Activated CD4-positive, alpha-beta memory T cell treated with anti-CD3 and anti-CD28 coated beads for 36 hours (primary cell): ENCODE data around the gene IGSF3. TPM values are rescaled to one million over a fixed set of nuclear protein-coding genes. Genes with fewer than 3 reads are reported as not detected.
"Not testable (repeated sequence)": the region's sequence is repeated elsewhere in the genome, so short reads cannot be mapped to it uniquely, and the experiment has no call there.

Experiments
- CTCF ChIA-PET: fragments of 350-600 bp; sonication (Branson Sonifier 250); formaldehyde crosslinking; loops from one replicate; lab custom pipeline; 2021; ENCODE audit warnings: antibody characterized with exemption, inconsistent platforms; lab: Charles Lee
- POLR2A ChIA-PET: fragments of 350-600 bp; sonication (Branson Sonifier 250); formaldehyde crosslinking; loops from one replicate; lab custom pipeline; 2021; ENCODE audit warnings: antibody characterized with exemption; lab: Charles Lee
- DNase-seq: peaks from one replicate; pipeline ENCODE4 v3.0.0-alpha.2; 2020
- H3K27ac Mint-ChIP-seq: one replicate; pipeline ENCODE4 v1.8.0; 2021; ENCODE audit warnings: mixed read lengths
- H3K27me3 Mint-ChIP-seq: one replicate; pipeline ENCODE4 v1.8.0; 2021; ENCODE audit warnings: mixed read lengths
- H3K36me3 Mint-ChIP-seq: one replicate; pipeline ENCODE4 v1.8.0; 2021; ENCODE audit warnings: mixed read lengths
- H3K4me1 Mint-ChIP-seq: one replicate; pipeline ENCODE4 v1.8.0; 2021; ENCODE audit warnings: low read depth, mixed read lengths
- H3K4me3 Mint-ChIP-seq: one replicate; pipeline ENCODE4 v1.8.0; 2021; ENCODE audit warnings: mild to moderate bottlenecking, mixed read lengths
- H3K9me3 Mint-ChIP-seq: one replicate; pipeline ENCODE4 v1.8.0; 2021; ENCODE audit warnings: mixed read lengths
- intact Hi-C: fragments of 100-400 bp; cut with micrococcal nuclease; formaldehyde crosslinking; loops from one replicate; pipeline ENCODE4 v1.15.1; 2023
- total RNA-seq, 2 experiments: library from RNA; stranded (reverse); gene quantifications; one replicate each; pipeline ENCODE4 v1.2.3, GENCODE V29; 2021

The IGSF3 gene
- total RNA-seq, 2 experiments from 2014 or later, result 4.1 to 4.2 TPM

- intact Hi-C loops, POLR2A ChIA-PET, DNase-seq, H3K4me3 Mint-ChIP-seq, H3K27ac Mint-ChIP-seq, CTCF ChIA-PET, H3K9me3 Mint-ChIP-seq, H3K36me3 Mint-ChIP-seq, H3K4me1 Mint-ChIP-seq, H3K27me3 Mint-ChIP-seq: not testable (repeated sequence)
Measured at GRCh38 chr1:116589101-116589735, 78.3 kb downstream of the IGSF3 start.

GRCh38 chr1:116587501-116588227 is 79.9 kb downstream of the IGSF3 start:
- Mint-ChIP-seq H3K4me3 (no peak overlapping the region), H3K27me3 (no peaks in the 10 kb centered on the region), H3K36me3 (no peaks in the 10 kb centered on the region), H3K4me1 (peaks cover 3% of the 10 kb centered on the region), H3K27ac (no peak overlapping the region), H3K9me3 (no peaks in the 10 kb centered on the region)
- ChIA-PET POLR2A (no interaction called here), CTCF (interaction anchor here (4.3 kb wide), 1 partner anchor 12 kb away, joined by 22 read pairs; no protein-coding TSS in a partner anchor)
- DNase-seq, result no peak
- intact Hi-C loops, result no loop called here

DNA sequence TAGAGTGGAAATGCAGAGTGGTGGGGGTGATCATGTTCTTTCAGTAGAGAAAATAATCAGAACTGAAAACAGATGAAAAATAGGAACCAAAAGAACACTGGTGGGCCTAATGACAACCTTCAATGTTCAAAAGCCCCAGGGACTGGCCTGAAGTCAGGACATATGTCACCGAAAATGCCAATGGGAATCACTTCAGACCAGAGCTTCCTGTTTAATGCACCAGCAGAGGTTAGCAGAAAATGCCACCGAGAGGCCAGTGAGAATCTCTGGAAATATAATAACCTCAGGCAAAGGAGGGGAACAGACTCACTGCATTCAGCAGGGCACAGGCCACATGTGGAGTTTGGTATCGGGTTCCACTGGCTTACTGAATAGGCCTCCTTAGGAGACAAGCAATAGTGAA is 80.8 kb downstream of the IGSF3 start:
- Mint-ChIP-seq H3K9me3 (no peaks in the 10 kb centered on the region), H3K27ac (no peak overlapping the region), H3K27me3 (no peaks in the 10 kb centered on the region), H3K4me3 (no peak overlapping the region), H3K4me1 (peaks cover 3% of the 10 kb centered on the region), H3K36me3 (no peaks in the 10 kb centered on the region)
- ChIA-PET POLR2A (no interaction called here), CTCF (interaction anchor here (0.8 to 4.3 kb wide), 2 partner anchors 9 to 11 kb away, joined by 3 to 22 read pairs; no protein-coding TSS in a partner anchor)
- DNase-seq, result no peak
- intact Hi-C loops, result no loop called here

GRCh38 chr1:116585886-116586285 is 81.6 kb downstream of the IGSF3 start:
- no peaks in the 10 kb centered on the region for H3K36me3 Mint-ChIP-seq
- POLR2A ChIA-PET, result no interaction called here
- H3K9me3 Mint-ChIP-seq, result no peaks in the 10 kb centered on the region
- H3K4me1 Mint-ChIP-seq, result peaks cover 3% of the 10 kb centered on the region
- no peak overlapping the region for H3K27ac Mint-ChIP-seq
- CTCF ChIA-PET, result interaction anchor here (0.8 to 4.3 kb wide), 2 partner anchors 10 kb away, joined by 3 to 22 read pairs; no protein-coding TSS in a partner anchor
- H3K4me3 Mint-ChIP-seq, result no peak overlapping the region
- DNase-seq, result no peak
- intact Hi-C loops, result no loop called here
- H3K27me3 Mint-ChIP-seq, result no peaks in the 10 kb centered on the region

GRCh38 chr1:116581323-116581885 is 86.1 kb downstream of the IGSF3 start:
- Mint-ChIP-seq H3K4me1 (no peaks in the 10 kb centered on the region), H3K36me3 (no peaks in the 10 kb centered on the region), H3K27ac (no peak overlapping the region), H3K27me3 (no peaks in the 10 kb centered on the region), H3K9me3 (no peaks in the 10 kb centered on the region), H3K4me3 (no peak overlapping the region)
- DNase-seq, result no peak
- CTCF ChIA-PET, result no interaction called here
- intact Hi-C loops, result no loop called here
- POLR2A ChIA-PET, result no interaction called here

DNA sequence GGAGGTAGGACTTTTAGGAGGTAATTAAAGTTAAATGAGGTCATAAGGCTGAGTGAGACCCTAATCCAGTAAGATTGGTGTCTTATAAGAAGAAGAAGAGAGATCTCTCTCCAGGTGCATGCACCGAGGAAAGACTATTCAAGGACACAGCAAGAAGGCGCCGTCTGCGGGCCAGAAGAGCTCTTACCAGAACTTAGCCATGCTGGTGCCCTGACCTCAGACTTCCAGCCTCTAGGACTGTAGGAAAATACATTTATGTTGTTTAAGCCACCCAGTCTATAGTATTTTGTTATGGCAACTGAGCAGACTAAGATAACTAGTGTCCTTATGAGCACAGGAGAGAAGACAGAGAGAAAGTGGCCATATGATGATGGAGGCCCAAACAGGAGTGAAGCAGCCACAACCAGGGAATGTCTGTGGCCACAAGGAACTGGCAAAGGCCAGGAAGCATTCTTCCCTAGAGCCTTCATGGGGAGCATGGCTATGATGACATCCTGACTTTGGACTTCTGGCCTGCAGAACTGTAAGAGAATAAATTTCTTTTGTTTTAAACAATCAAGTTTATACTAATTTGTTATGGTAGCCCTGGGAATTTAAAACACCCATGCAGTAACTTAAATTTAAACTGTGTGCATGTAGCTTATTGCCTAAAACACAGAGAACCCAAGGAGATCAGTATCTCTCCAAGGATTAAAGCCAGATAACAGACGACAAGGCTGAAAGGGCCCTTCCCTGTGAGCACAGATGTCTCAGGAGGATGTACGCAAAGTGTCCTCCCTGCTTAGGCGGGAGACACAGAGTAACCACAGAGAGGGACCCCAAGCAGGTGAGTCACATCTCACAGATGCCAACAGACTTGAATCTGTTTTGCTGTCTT is 86.8 kb downstream of the IGSF3 start:
- ChIA-PET CTCF (interaction anchor here (1.0 kb wide), 1 partner anchor 354 kb away, joined by 3 read pairs; no protein-coding TSS in a partner anchor), POLR2A (no interaction called here)
- no peaks in the 10 kb centered on the region for H3K27me3 Mint-ChIP-seq
- no peak overlapping the region for H3K4me3 Mint-ChIP-seq
- H3K36me3 Mint-ChIP-seq, result no peaks in the 10 kb centered on the region
- no peak for DNase-seq
- intact Hi-C loops, result no loop called here
- no peaks in the 10 kb centered on the region for H3K9me3 Mint-ChIP-seq
- H3K27ac Mint-ChIP-seq, result no peak overlapping the region
- no peaks in the 10 kb centered on the region for H3K4me1 Mint-ChIP-seq

- Mint-ChIP-seq H3K27me3 (no peaks in the 10 kb centered on the region), H3K9me3 (no peaks in the 10 kb centered on the region), H3K4me3 (no peak overlapping the region), H3K36me3 (no peaks in the 10 kb centered on the region), H3K27ac (no peak overlapping the region), H3K4me1 (peaks cover 8% of the 10 kb centered on the region)
- POLR2A ChIA-PET, result no interaction called here
- intact Hi-C loops, result loop anchor here (10.0 kb wide), 2 partner anchors 305 to 445 kb away; no protein-coding TSS in a partner anchor
- CTCF ChIA-PET, result interaction anchor here (1.0 kb wide), 1 partner anchor 355 kb away, joined by 3 read pairs; no protein-coding TSS in a partner anchor
- no peak for DNase-seq
Measured at GRCh38 chr1:116579259-116579875, 88.2 kb downstream of the IGSF3 start.

DNA sequence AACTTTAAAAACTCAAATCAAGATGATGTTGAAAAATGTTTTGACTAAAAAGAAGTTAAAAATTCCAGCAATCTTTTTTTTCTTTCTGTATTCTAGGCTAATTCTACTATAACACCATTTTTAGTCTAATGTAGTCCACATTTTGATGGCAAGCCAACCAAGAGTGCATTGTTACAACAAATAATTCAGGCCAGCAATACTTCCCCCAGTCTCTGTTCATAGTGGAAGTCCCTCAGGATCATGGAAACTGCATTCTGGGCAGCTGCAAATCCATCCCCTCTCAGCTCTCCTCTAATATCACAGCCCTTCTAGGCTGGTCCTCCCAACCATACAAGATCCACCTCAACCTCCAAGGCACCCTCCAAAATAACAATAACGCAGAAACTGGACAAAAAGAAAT is 89.0 kb downstream of the IGSF3 start:
- no peak for DNase-seq
- ChIA-PET CTCF (interaction anchor here (2.3 to 8.1 kb wide), 2 partner anchors 17 to 94 kb away, joined by 17 to 64 read pairs; no protein-coding TSS in a partner anchor), POLR2A (no interaction called here)
- Mint-ChIP-seq H3K27ac (no peak overlapping the region), H3K27me3 (no peaks in the 10 kb centered on the region), H3K4me1 (peaks cover 16% of the 10 kb centered on the region), H3K36me3 (no peaks in the 10 kb centered on the region), H3K9me3 (no peaks in the 10 kb centered on the region), H3K4me3 (no peak overlapping the region)
- intact Hi-C loops, result loop anchor here (10.0 kb wide), 2 partner anchors 306 to 444 kb away; no protein-coding TSS in a partner anchor

DNA sequence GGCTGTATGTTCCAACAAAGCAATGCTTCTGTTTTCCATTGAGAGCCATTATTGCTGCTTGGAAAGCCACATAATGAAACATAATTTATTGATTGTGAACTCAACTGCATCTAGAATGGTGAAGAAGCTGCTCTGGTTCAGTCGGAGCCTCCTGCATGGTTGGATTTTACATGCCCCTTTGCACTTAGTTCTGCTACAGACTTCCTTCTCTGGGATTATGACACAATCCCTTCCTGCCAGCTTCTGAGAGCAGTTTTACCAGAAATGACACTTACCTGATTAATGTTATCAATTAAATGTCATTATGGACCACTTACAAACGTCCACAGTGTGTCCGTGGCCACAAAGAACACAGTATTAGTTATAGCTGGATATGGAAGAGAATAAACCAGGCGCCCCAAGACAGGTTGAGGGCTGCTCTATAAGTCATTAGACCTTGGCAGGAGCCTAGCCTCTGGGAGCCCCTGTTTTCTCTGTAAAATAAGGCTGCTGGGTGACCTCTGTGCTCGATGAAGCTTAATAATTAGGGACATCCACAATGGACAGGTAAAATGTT is 89.7 kb downstream of the IGSF3 start:
- H3K27me3 Mint-ChIP-seq, result no peaks in the 10 kb centered on the region
- no peaks in the 10 kb centered on the region for H3K36me3 Mint-ChIP-seq

GRCh38 chr1:116574581-116575291 is 92.8 kb downstream of the IGSF3 start:
- DNase-seq, result peak; percentile 76
- ChIA-PET CTCF (interaction anchor here (0.6 to 8.1 kb wide), 35 partner anchors 10 to 1085 kb away, joined by 3 to 64 read pairs (median 4); partner anchors contain the start of genes IGSF3 and TTF2), POLR2A (interaction anchor here (0.6 to 1.3 kb wide), 3 partner anchors 21 to 189 kb away, joined by 3 read pairs; no protein-coding TSS in a partner anchor)
- Mint-ChIP-seq H3K4me3 (no peak overlapping the region), H3K9me3 (no peaks in the 10 kb centered on the region), H3K36me3 (peaks cover 5% of the 10 kb centered on the region), H3K27ac (no peak overlapping the region), H3K27me3 (no peaks in the 10 kb centered on the region), H3K4me1 (peaks cover 40% of the 10 kb centered on the region)
- intact Hi-C loops, result loop anchor here (1.0 to 10.0 kb wide), 9 partner anchors 22 to 548 kb away; partner anchors contain the start of gene TRIM45

More for the DNA sequence above, 89.7 kb downstream of the IGSF3 start:
- Mint-ChIP-seq H3K9me3 (no peaks in the 10 kb centered on the region), H3K4me3 (no peak overlapping the region), H3K4me1 (peaks cover 23% of the 10 kb centered on the region), H3K27ac (no peak overlapping the region)
- intact Hi-C loops, result loop anchor here (10.0 kb wide), 2 partner anchors 307 to 443 kb away; no protein-coding TSS in a partner anchor
- no peak for DNase-seq
- ChIA-PET CTCF (interaction anchor here (1.5 to 8.1 kb wide), 3 partner anchors 18 to 146 kb away, joined by 4 to 64 read pairs (median 17); no protein-coding TSS in a partner anchor), POLR2A (no interaction called here)
